Adrenal gland (tissue), 5 donors: ENCODE results near the gene GALNT7.

ENCODE experiments used
- POLR2A ChIP-seq, 2 donors: fragments of 450-650 bp; IDR thresholded peaks; one replicate each; pipeline ENCODE4 v1.6.1; 2017; ENCODE audit warnings: antibody characterized with exemption in 2 of 2, mild to moderate bottlenecking in 2 of 2, moderate library complexity in 1 of 2
- TF ChIP-seq, protein P1 (sequence below), 6 experiments: fragments of 450-650 bp in 4 of 6; fragments of 200-600 bp in 2 of 6; sonication (generic) in 1 of 6; IDR thresholded peaks; 1 replicate in 5 of 6; 2 replicates in 1 of 6; pipeline versions ENCODE4 v1.5.1 to v1.8.0; 2016 to 2021; ENCODE audit warnings: antibody characterized with exemption in 6 of 6, mild to moderate bottlenecking in 2 of 6, moderate library complexity in 1 of 6
- donor health status: DM: no; HTN: no; CAD: no.

DNA sequence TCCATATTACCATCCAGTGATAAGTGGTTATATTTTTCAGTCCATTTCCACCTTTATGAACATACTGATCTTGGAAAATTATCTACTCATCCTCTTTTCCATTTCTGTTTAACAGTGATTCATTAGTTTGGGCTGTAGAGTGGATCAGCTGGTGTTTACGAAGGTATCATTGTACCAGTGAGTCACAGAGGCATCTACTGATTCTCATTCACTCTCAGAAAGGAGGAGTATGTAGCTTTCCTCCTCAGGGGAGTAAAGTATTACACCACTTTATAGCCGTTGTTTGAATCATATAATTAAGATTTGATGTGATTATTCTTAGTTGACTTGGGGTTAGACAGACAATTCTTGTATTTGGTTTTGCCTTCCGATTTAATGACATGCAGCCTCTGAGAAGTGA lies 74.7 kb downstream of the GALNT7 start:
- TF ChIP-seq, protein P1, sequence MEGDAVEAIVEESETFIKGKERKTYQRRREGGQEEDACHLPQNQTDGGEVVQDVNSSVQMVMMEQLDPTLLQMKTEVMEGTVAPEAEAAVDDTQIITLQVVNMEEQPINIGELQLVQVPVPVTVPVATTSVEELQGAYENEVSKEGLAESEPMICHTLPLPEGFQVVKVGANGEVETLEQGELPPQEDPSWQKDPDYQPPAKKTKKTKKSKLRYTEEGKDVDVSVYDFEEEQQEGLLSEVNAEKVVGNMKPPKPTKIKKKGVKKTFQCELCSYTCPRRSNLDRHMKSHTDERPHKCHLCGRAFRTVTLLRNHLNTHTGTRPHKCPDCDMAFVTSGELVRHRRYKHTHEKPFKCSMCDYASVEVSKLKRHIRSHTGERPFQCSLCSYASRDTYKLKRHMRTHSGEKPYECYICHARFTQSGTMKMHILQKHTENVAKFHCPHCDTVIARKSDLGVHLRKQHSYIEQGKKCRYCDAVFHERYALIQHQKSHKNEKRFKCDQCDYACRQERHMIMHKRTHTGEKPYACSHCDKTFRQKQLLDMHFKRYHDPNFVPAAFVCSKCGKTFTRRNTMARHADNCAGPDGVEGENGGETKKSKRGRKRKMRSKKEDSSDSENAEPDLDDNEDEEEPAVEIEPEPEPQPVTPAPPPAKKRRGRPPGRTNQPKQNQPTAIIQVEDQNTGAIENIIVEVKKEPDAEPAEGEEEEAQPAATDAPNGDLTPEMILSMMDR (IDR thresholded peaks at IDR 0.05), result no peak
- TF ChIP-seq POLR2A (IDR thresholded peaks at IDR 0.05), result no peak
